Neuronal stem cell (in vitro differentiated cells): ENCODE results near the gene GNPTG.
A peak's percentile ranks its signal among the peaks of the same experiment; 100 is the strongest.

Experiments
- DNase-seq: peaks from one replicate; pipeline ENCODE4 v3.0.0-alpha.2; 2013; ENCODE audit warnings: low spot score
- H2AFZ ChIP-seq: one replicate; pipeline ENCODE4 v1.6.1; 2013; ENCODE audit warnings: mild to moderate bottlenecking, low read length, inconsistent platforms
- H2AK5ac ChIP-seq: 2 replicates; pipeline ENCODE4 v1.6.1; 2013; ENCODE audit warnings: low read depth, mild to moderate bottlenecking, inconsistent platforms, low read length, moderate library complexity, mixed read lengths
- H2BK120ac ChIP-seq: 2 replicates; pipeline ENCODE4 v1.6.1; 2013; ENCODE audit warnings: low read depth, mild to moderate bottlenecking, inconsistent platforms, low read length, moderate library complexity, mixed read lengths
- H2BK12ac ChIP-seq: one replicate; pipeline ENCODE4 v1.6.1; 2013; ENCODE audit warnings: low read length, inconsistent platforms
- H2BK15ac ChIP-seq: 2 replicates; pipeline ENCODE4 v1.6.1; 2013; ENCODE audit warnings: mild to moderate bottlenecking, low read length, inconsistent platforms, mixed read lengths
- H2BK5ac ChIP-seq: one replicate; pipeline ENCODE4 v1.6.1; 2013; ENCODE audit warnings: inconsistent platforms, mild to moderate bottlenecking, low read length, moderate library complexity
- H3K14ac ChIP-seq: one replicate; pipeline ENCODE4 v1.6.1; 2013; ENCODE audit warnings: low read length, inconsistent platforms
- H3K18ac ChIP-seq: 2 replicates; pipeline ENCODE4 v1.6.1; 2013; ENCODE audit warnings: low read length, inconsistent platforms
- H3K23ac ChIP-seq: 2 replicates; pipeline ENCODE4 v1.6.1; 2013; ENCODE audit warnings: low read depth, mild to moderate bottlenecking, mixed read lengths, low read length, inconsistent platforms; ENCODE audit not compliant: poor library complexity
- H3K27ac ChIP-seq: replicated peaks from 3 replicates; pipeline ENCODE4 v1.5.1; 2013; ENCODE audit warnings: low read length, inconsistent platforms
- H3K27me3 ChIP-seq, 3 experiments: 2 replicates each; pipeline ENCODE4 v1.6.1; 2013; ENCODE audit warnings: low read length in 3 of 3, mild to moderate bottlenecking in 2 of 3, inconsistent platforms in 1 of 3, low read depth in 1 of 3, mixed read lengths in 1 of 3, moderate library complexity in 1 of 3; ENCODE audit not compliant: control insufficient read depth in 3 of 3, insufficient read depth in 3 of 3
- H3K36me3 ChIP-seq, 2 donors: replicated peaks in 1 of 2; 2 replicates each; pipeline ENCODE4 v1.6.1; 2013; ENCODE audit warnings: low read length in 2 of 2; ENCODE audit not compliant: control insufficient read depth in 2 of 2, insufficient read depth in 2 of 2
- H3K4ac ChIP-seq: 2 replicates; pipeline ENCODE4 v1.6.1; 2013; ENCODE audit warnings: inconsistent platforms, mild to moderate bottlenecking, low read length, moderate library complexity
- H3K4me1 ChIP-seq, 2 donors: 1 replicate in 1 of 2; 2 replicates in 1 of 2; pipeline ENCODE4 v1.6.1; 2013; ENCODE audit warnings: low read length in 2 of 2, low read depth in 1 of 2; ENCODE audit not compliant: control insufficient read depth in 2 of 2, insufficient read depth in 1 of 2
- H3K4me2 ChIP-seq: one replicate; pipeline ENCODE4 v1.6.1; 2013; ENCODE audit warnings: mild to moderate bottlenecking, low read length, inconsistent platforms; ENCODE audit not compliant: insufficient read depth, poor library complexity, severe bottlenecking
- H3K4me3 ChIP-seq, 2 donors: 2 replicates each; pipeline ENCODE4 v1.5.1; 2013; ENCODE audit warnings: low read length in 2 of 2, mild to moderate bottlenecking in 2 of 2, inconsistent platforms in 1 of 2, moderate library complexity in 1 of 2
- H3K79me1 ChIP-seq: one replicate; pipeline ENCODE4 v1.6.1; 2013; ENCODE audit warnings: low read depth, mild to moderate bottlenecking, inconsistent platforms, low read length, moderate library complexity
- H3K9ac ChIP-seq: one replicate; pipeline ENCODE4 v1.6.1; 2013; ENCODE audit warnings: mild to moderate bottlenecking, low read depth, low read length, inconsistent platforms; ENCODE audit not compliant: poor library complexity
- H3K9me3 ChIP-seq, 2 donors: replicated peaks in 1 of 2; 2 replicates each; pipeline versions ENCODE3 to v1.6.1; 2013; ENCODE audit warnings: low read length in 2 of 2, mild to moderate bottlenecking in 2 of 2, inconsistent platforms in 1 of 2, low read depth in 1 of 2, mixed read lengths in 1 of 2, moderate library complexity in 1 of 2; ENCODE audit not compliant: control insufficient read depth in 2 of 2, insufficient read depth in 1 of 2
- H4K8ac ChIP-seq: one replicate; pipeline ENCODE4 v1.6.1; 2013; ENCODE audit warnings: low read depth, mild to moderate bottlenecking, inconsistent platforms, low read length, moderate library complexity
- H4K91ac ChIP-seq: one replicate; pipeline ENCODE4 v1.6.1; 2013; ENCODE audit warnings: low read length, low read depth, mild to moderate bottlenecking, inconsistent platforms; ENCODE audit not compliant: poor library complexity
- WGBS, 2 donors: extraction: QIAGEN DNeasy Blood & Tissue Kit; methylation state at CpG; one replicate each; pipeline ENCODE4 v1.1.7; 2013; ENCODE audit warnings: missing lambda C conversion rate in 2 of 2, mixed read lengths in 1 of 2; ENCODE audit not compliant: insufficient read length in 2 of 2, insufficient replicate concordance in 1 of 2; ENCODE audit errors: extremely low coverage in 2 of 2; 5-methylcytosine and 5-hydroxymethylcytosine counted together

The GNPTG gene

GRCh38 chr16:1325673-1326371 is 25.9 kb upstream of the GNPTG start:
- peaks cover 3% of the 10 kb centered on the region for H3K79me1 ChIP-seq
- no peak overlapping the region for H2BK5ac ChIP-seq
- no CpG with 5 or more reads among the region's 20 CpGs for WGBS, 2 donors
- peak overlapping the region; percentile 89 for H3K14ac ChIP-seq
- peak overlapping the region; percentile 28 for H3K18ac ChIP-seq
- peak overlapping the region; percentile 73 for H3K23ac ChIP-seq
- no peak overlapping the region for H2BK120ac ChIP-seq
- H3K4me3 ChIP-seq, result no peak overlapping the region
- H3K9ac ChIP-seq, result no peak overlapping the region
- H4K8ac ChIP-seq, result no peak overlapping the region
- H3K9me3 ChIP-seq, result peaks cover 7% of the 10 kb centered on the region in 2 donors
- H2AK5ac ChIP-seq, result no peak overlapping the region
- H3K36me3 ChIP-seq, result peaks cover 28 to 47% of the 10 kb centered on the region in 2 donors
- H3K27ac ChIP-seq, result no peak overlapping the region
- H3K4ac ChIP-seq, result no peak overlapping the region
- peaks cover 7% of the 10 kb centered on the region in 2 donors for H3K4me1 ChIP-seq
- H2BK15ac ChIP-seq, result no peak overlapping the region
- H2BK12ac ChIP-seq, result no peak overlapping the region
- H2AFZ ChIP-seq, result no peak overlapping the region
- DNase-seq, result no peak
- H3K4me2 ChIP-seq, result no peak overlapping the region
- H3K27me3 ChIP-seq, result peaks cover 0 to under 1% (median 0%) of the 10 kb centered on the region in 3 experiments
- H4K91ac ChIP-seq, result peak overlapping the region; percentile 53

- Histone ChIP-seq H3K4ac (no peak overlapping the region), H3K27me3 (peaks cover 0 to 6% (median 0%) of the 10 kb centered on the region in 3 experiments), H3K14ac (no peak overlapping the region), H2AFZ (no peak overlapping the region), H3K4me3 (no peak overlapping the region), H4K91ac (no peak overlapping the region), H3K36me3 (peaks cover 23 to 42% of the 10 kb centered on the region in 2 donors), H2BK5ac (no peak overlapping the region), H3K4me2 (no peak overlapping the region), H2BK12ac (no peak overlapping the region), H2BK120ac (no peak overlapping the region), H3K79me1 (peaks cover 3% of the 10 kb centered on the region), H4K8ac (no peak overlapping the region), H2BK15ac (no peak overlapping the region), H3K9me3 (peaks cover 6 to 7% of the 10 kb centered on the region in 2 donors), H3K18ac (no peak overlapping the region), H3K23ac (peak overlapping the region; percentile 73), H3K4me1 (peaks cover 8 to 9% of the 10 kb centered on the region in 2 donors), H2AK5ac (no peak overlapping the region), H3K27ac (peak overlapping the region; percentile 51), H3K9ac (no peak overlapping the region)
- no CpG with 5 or more reads among the region's 17 CpGs for WGBS, 2 donors
- no peak for DNase-seq
These were observed 25.3 kb upstream of the GNPTG start for GRCh38 chr16:1326391-1326790.

GRCh38 chr16:1326946-1327618 is 24.6 kb upstream of the GNPTG start:
- H2BK5ac ChIP-seq, result no peak overlapping the region
- no peak overlapping the region for H2BK15ac ChIP-seq
- H3K4me2 ChIP-seq, result no peak overlapping the region
- DNase-seq, result no peak
- peaks cover 6 to 7% of the 10 kb centered on the region in 2 donors for H3K9me3 ChIP-seq
- no peak overlapping the region for H3K4ac ChIP-seq
- H4K8ac ChIP-seq, result no peak overlapping the region
- H3K18ac ChIP-seq, result peak overlapping the region; percentile 60
- peaks cover 0 to 12% (median 1%) of the 10 kb centered on the region in 3 experiments for H3K27me3 ChIP-seq
- H3K36me3 ChIP-seq, result peaks cover 19 to 35% of the 10 kb centered on the region in 2 donors
- H2AK5ac ChIP-seq, result peak overlapping the region; percentile 3
- no peak overlapping the region for H4K91ac ChIP-seq
- H3K14ac ChIP-seq, result no peak overlapping the region
- H3K4me1 ChIP-seq, result peaks cover 14 to 15% of the 10 kb centered on the region in 2 donors
- WGBS, 2 donors, result no CpG with 5 or more reads among the region's 17 CpGs
- H3K27ac ChIP-seq, result peak overlapping the region; percentile 51
- no peak overlapping the region for H2BK120ac ChIP-seq
- H3K4me3 ChIP-seq, result no peak overlapping the region
- H2BK12ac ChIP-seq, result no peak overlapping the region
- no peak overlapping the region for H3K23ac ChIP-seq
- no peak overlapping the region for H2AFZ ChIP-seq
- H3K9ac ChIP-seq, result no peak overlapping the region
- peaks cover 3% of the 10 kb centered on the region for H3K79me1 ChIP-seq

GRCh38 chr16:1327619-1327947 is 24.1 kb upstream of the GNPTG start:
- no peak overlapping the region for H3K4me3 ChIP-seq
- no peak for DNase-seq
- H3K9me3 ChIP-seq, result peaks cover 6 to 7% of the 10 kb centered on the region in 2 donors
- H2AK5ac ChIP-seq, result peak overlapping the region; percentile 3
- peak overlapping the region; percentile 44 for H2AFZ ChIP-seq
- peaks cover under 1 to 17% (median 3%) of the 10 kb centered on the region in 3 experiments for H3K27me3 ChIP-seq
- peaks cover 3% of the 10 kb centered on the region for H3K79me1 ChIP-seq
- H3K9ac ChIP-seq, result no peak overlapping the region
- H2BK120ac ChIP-seq, result no peak overlapping the region
- no peak overlapping the region for H3K27ac ChIP-seq
- no peak overlapping the region for H2BK15ac ChIP-seq
- H3K4me2 ChIP-seq, result no peak overlapping the region
- H4K91ac ChIP-seq, result no peak overlapping the region
- H3K36me3 ChIP-seq, result peaks cover 19 to 32% of the 10 kb centered on the region in 2 donors
- no CpG with 5 or more reads among the region's 5 CpGs for WGBS, 2 donors
- H2BK5ac ChIP-seq, result no peak overlapping the region
- no peak overlapping the region for H3K23ac ChIP-seq
- H3K4me1 ChIP-seq, result peaks cover 17 to 20% of the 10 kb centered on the region in 2 donors
- no peak overlapping the region for H3K4ac ChIP-seq
- H3K14ac ChIP-seq, result no peak overlapping the region
- no peak overlapping the region for H2BK12ac ChIP-seq
- H4K8ac ChIP-seq, result no peak overlapping the region
- no peak overlapping the region for H3K18ac ChIP-seq
